GM18868 (cell line): ENCODE measurements around the gene SIGLEC5.
A peak's percentile ranks its signal among the peaks of the same experiment; 100 is the strongest.

ENCODE experiments used
- ATAC-seq: cut with Tn5 transposase; IDR thresholded peaks from one replicate; pipeline ENCODE4 v1.9.1; 2021; ENCODE audit warnings: mild to moderate bottlenecking, moderate library complexity; ENCODE audit not compliant: unreplicated experiment

SIGLEC5 gene

DNA sequence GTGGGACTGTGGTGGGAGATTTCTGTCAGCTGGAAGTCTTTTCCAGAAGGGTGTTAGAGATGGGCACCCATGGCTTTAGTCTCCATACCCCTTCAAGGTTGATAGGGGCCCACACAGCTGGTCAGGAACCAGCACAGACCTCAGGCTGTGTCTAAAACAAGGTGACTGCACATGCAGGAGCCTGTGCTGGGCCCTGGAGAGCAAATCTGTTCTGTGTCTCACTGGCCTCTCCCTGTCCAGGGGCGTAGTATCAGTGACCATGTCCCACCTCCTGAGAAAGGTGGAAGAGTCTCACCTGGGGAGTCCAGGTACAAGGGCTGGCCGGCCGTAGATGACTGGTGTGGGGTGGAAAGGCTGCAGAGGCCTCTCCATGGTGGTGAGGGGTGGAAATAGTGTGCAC is 39.8 kb downstream of the SIGLEC5 start:
- no peak for ATAC-seq

DNA sequence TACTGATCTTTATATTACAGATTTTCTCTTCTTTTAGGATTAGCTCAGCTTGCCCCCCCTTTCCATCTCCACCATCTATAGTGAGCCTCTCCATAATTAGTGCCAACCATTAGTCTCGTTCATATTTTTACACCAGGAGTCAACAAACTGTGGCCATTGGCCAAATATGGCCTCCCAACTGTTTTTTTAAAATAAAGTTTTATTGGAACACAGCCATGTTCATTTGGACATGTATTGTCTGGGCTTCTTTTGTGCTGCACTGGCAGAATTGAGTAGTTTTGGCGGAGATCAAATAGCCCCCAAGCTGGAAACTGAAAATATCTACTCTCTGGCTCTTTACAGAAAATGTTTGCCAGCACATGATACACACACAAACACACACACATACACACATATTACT is 40.7 kb downstream of the SIGLEC5 start:
- no peak for ATAC-seq

DNA sequence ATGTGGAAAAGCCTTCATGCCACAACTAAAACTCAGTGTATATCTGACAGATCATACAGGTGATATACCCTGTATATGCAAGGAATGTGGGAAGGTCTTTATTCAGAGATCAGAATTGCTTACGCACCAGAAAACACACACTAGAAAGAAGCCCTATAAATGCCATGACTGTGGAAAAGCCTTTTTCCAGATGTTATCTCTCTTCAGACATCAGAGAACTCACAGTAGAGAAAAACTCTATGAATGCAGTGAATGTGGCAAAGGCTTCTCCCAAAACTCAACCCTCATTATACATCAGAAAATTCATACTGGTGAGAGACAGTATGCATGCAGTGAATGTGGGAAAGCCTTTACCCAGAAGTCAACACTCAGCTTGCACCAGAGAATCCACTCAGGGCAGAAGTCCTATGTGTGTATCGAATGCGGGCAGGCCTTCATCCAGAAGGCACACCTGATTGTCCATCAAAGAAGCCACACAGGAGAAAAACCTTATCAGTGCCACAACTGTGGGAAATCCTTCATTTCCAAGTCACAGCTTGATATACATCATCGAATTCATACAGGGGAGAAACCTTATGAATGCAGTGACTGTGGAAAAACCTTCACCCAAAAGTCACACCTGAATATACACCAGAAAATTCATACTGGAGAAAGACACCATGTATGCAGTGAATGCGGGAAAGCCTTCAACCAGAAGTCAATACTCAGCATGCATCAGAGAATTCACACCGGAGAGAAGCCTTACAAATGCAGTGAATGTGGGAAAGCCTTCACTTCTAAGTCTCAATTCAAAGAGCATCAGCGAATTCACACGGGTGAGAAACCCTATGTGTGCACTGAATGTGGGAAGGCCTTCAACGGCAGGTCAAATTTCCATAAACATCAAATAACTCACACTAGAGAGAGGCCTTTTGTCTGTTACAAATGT is 42.7 kb downstream of the SIGLEC5 start:
- ATAC-seq: no peak

DNA sequence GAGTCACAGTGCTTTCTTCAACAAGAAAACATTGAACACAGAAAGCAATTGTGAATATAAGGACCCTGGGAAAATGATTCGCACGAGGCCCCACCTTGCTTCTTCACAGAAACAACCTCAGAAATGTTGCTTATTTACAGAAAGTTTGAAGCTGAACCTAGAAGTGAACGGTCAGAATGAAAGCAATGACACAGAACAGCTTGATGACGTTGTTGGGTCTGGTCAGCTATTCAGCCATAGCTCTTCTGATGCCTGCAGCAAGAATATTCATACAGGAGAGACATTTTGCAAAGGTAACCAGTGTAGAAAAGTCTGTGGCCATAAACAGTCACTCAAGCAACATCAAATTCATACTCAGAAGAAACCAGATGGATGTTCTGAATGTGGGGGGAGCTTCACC is 43.4 kb downstream of the SIGLEC5 start:
- no peak for ATAC-seq

DNA sequence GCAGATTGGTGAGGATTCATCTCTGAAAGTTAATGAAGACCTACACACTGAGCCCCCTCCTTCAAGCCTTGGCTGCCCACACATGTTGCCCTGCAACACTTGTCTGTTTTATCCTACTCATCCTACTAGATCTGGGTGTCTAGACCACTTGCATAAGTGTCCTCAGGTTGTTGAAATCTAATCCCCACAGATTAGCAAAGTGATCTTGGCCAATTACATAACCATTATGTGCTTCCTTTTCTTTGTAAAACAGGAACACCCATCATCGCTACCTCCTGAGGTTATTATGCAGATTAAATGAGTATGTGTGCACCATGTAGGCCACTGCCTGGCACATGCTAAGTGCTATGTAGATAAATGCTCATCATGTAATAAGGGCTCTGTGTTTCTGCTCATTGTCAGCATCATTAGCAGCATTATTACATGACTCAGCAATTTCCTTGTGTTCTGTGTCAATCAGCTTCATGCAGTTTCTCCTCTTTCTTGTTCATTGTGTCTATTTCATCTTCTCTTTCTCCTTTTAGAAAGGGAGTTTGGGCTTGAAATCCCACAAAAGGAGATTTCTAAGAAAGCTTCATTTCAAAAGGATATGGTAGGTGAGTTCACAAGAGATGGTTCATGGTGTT is 44.0 kb downstream of the SIGLEC5 start:
- no peak for ATAC-seq

DNA sequence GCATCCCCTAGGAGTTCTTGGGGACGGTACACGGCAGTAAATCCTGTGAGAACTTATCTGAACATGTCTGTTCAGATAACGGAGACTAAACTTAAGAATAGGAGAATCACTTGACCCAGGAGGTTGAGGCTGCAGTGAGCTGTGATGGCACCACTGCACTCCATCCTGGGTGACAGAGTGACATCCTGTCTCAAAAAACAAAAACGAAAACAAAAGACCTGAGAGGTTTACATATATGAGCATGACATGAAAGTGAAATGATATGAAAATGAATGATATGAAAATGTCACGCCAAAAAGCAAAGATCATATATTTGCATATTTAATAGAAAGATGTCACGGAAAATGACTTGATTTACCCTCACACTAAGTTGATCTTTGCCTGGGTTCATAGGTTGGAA is 53.4 kb downstream of the SIGLEC5 start:
- no peak for ATAC-seq

DNA sequence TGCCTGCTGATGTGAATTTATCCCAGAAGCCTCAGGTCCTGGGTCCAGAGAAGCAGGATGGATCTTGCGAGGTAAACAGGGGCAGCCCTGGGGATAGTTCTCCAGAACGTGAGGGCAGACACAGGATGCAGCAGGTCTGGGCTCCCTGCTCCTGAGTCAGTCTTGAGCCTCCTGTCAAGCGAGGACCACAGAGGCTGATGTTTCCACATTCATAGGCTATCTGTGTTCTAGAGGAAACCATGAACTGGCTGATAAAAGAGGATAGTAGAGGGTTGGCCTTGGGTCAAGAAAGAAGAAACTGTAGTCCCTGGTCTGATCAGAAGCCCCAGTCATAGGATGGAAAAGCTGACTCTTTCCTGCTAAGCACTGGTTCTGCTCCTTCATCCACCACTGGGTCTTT is 56.9 kb downstream of the SIGLEC5 start:
- ATAC-seq: no peak

DNA sequence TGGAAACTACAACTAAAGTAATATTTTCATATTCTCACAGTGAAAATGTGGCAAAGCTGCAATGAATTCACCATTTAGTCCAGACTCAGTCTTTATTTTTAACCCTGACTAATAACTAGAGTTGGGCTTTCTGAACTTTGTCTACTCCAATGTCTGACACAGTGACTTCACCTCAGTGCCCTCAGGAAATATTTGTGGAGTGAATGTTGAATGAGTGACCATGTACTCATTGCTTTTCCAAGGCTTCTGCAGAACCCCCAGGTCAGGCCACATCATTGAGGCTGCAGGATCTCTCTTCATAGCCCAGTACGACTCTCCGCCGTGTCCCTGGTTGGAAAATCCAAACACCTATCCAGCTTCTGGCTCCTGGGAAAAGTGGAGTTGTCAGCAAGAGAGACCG is 57.3 kb downstream of the SIGLEC5 start:
- no peak for ATAC-seq

DNA sequence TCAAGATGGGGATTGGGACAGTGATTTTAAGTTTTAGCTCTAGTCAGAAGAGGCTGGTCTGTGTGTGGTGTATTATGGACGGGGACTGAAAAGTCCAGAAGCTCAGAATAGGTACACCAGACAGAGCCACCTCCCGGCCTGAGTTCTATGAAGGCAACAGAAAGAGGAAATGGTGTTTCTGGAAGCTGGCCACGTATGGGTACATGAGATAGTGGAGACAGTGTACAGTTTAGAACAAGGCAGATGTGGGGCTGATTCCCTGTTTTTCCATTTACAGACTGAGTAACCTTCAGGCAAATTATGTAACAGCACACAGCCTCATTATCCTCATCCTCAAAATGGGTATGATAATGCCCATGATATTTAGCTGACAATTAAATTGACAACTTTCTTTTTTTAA is 57.8 kb downstream of the SIGLEC5 start:
- ATAC-seq: no peak

DNA sequence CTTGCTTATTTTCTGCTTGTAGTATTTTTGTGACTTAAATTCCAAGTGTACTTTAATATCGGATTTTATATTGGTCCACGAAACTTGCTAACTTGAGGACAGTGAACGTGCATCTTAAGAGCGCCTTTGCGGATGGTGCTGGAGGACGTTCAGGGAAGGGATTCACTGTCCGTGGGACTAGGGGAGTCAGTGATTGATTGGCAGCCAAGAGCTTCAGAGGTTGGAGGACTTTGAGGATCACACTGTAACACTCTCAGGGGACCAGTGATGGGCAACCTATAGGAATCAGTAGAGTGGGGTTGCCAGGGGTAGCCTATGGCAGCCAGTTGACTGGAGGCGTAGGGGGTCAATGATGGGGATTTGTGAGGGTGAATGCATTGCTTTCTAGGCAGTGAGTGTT is 58.6 kb downstream of the SIGLEC5 start:
- ATAC-seq: no peak

DNA sequence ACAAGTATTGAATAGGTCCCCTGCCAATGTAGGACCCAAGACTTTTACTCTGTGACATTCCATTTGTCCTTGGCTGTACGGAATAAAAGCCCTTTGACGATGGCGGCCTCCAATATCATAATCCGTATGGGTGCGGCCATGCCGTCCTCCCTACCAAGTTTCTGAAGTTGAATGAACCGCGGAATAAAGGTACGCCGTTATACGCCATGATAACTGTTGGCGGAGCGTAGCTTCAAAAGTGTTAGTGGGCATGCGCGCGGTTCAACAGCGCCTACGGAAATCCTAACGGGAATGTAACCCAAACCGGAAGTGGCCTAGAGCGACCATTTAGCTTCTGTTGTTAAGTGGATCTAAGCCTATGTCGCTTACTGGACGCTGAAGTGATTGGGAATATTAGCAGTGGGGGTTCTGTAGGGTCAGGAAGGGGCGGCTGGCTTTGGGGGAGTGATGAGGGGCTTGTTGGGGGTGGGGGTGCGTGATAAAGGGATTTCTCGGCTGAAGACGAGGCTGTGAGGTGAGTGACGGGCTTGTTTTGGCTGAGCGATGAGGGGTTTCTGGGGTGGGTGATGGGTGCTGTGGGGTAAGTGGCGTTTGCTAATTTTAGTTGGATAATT is 59.1 kb downstream of the SIGLEC5 start, which contains the start of gene ZNF175:
ZNF175 (plus strand) TSS at position 322 of the 614 bp plus-strand sequence. CDS start 2,047 bp downstream, outside the sequence.
- peak; percentile 79 for ATAC-seq

DNA sequence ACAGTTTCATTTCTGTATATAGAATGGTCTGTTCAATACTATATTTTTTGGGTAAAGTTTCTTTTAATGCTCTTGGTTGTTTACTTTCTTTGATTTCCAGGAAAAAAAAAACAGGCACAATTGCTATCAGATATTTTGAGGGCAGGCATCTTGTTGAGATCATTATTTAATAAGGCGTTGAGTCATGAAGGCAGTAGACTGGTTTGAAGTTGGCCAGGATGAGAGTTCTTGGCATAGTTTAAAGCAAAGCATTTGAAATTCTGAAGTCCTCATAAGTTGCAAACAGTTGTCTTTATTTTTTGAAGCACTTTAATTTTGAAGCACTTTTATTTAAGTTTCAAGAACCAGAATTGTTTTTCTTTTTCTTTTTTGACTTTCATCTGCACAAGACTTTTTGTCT is 61.7 kb downstream of the SIGLEC5 start:
- no peak for ATAC-seq

DNA sequence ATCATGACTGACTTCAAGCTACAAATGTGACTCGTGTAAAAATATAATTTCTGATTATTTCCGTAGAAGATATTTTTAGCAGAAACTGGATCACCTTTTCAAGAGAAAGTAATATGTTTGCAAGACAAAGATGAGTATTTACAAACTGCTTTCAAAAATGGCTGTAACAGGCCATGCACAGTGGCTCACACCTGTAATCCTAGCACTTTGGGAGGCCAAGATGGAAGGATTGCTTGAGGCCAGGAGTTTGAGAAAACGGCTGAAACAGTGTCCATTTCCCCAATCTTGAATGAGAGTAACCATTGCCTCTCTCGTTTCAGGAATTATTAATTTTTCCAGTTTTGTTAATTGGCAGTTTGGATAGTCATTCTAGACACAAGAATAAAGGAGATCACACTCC is 62.6 kb downstream of the SIGLEC5 start:
- ATAC-seq: no peak

DNA sequence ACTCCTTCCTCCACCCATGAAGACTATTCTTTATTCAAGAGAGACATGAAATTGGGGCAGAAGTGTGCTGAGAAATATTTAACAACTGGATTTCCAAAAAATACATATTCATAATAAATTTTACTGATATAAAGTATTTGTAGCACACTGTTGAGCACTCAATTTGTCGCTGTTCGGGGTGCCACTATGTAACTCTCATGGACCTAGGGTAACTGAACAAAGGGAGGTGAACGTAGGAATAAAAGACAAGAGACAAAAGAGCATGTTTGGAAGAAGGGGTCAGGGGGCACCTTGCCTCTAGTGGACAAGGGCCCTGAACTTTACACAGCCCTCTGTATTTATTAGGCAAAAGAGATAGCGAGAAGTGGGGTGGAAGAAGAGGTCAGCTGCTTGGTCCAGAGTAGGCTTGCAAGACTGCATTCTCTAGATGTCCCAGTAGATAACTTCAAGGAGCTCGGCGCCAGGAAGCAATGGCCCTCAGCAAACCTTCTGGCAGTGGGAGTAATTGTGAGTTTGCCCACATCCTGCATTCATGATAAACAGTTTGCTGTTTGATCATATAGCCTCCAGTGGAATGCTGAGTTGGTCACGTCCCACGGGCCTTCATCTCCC is 63.6 kb downstream of the SIGLEC5 start:
- ATAC-seq: no peak

DNA sequence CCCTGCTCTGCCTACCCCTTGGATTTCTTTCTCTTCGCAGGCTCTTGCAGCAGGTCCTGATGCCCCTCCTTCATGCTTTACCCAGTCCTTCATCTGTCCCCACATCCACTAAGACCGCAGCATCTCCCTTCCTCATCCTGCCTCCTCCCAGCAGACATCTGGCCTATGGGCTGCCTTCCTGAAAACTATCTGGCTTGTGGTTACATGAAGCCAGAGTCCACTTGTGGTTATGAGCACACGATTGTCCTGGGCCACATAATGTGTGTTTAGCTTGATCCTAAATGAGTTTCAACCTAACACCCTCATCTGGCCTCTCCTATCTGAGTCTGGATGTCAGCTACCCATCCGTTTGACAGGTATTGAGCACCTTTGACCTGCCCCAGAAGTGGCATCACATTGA is 64.6 kb downstream of the SIGLEC5 start:
- ATAC-seq: no peak

DNA sequence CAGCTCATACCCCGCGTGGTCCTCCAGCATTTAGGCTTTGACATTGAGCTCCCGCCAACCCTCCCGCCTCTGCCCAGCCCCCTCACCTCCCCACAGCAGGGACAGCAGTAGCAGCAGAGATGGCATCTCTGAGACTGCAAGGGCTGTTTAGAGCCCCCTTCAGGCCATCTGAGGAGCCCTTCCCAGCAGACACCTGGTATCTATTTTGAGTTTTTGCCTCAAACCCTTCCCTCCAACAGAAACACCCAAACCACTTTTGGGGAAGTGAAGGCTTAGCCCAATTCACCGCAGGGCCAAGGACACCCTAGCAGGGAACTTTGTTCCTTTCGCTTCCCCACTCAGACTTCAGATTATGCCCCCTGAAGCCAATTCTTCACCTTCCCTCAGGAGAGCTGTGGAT is 65.4 kb downstream of the SIGLEC5 start:
- ATAC-seq: no peak
